Heart left ventricle (tissue), 13 donors: Measurements from ENCODE around the gene PDE3A.

Experiments
- CTCF ChIP-seq, 12 donors: fragments of 200-600 bp; sonication (generic) in 4 of 12; IDR thresholded peaks; one replicate each; pipeline versions ENCODE4 v1.5.0 to v1.8.0; 2018 to 2022; ENCODE audit warnings: antibody characterized with exemption in 12 of 12, mild to moderate bottlenecking in 5 of 12
- POLR2A ChIP-seq, 2 donors: fragments of 450-650 bp; IDR thresholded peaks; one replicate each; pipeline ENCODE4 v1.6.1; 2017; ENCODE audit warnings: antibody characterized with exemption in 2 of 2, mild to moderate bottlenecking in 2 of 2, moderate library complexity in 2 of 2
- donor health status: ischemic (EF 13 %, LVEDD 7.1; RV severe dilation, severe dysfunction).
- donor health status: DM: no; HTN: yes; CAD: no.
- donor health status: DM: no; HTN: no; CAD: no.
- donor health status: ischemic (EF 25% LVEDD 6.9; RV normal size, moderate dysfunction).
- donor health status: ischemic (EF 25% LVEDD 5.7; RV mildly dilated, moderate dysfunction).
- donor health status: ischemic (EF 35%, LVEDD 5.7; RV mildly dilated, moderate dysfunction).
- donor health status: nonischemic (EF 11% LVEDD 7.7; RV severe dilation, severe dysfunction).
- donor health status: DM: yes; HTN: yes; CAD: no.
- donor health status: PGD.
- donor health status: ischemic (EF 29% LVEDD 5.4; RV normal size, mild dysfunction).
- donor health status: nonischemic (EF 23%, LVEDD 6.1; RV moderate dilation, normal function).

- TF ChIP-seq CTCF (IDR thresholded peaks at IDR 0.05) (peak in 9 of 12 donors; percentile 23 to 53 (median 42)), POLR2A (IDR thresholded peaks at IDR 0.05) (no peak)
Observed at GRCh38 chr12:20376984-20377383, 8.6 kb downstream of the PDE3A start.
